ENCODE measurements around the gene CACNA1A. TPM values are rescaled to one million over a fixed set of nuclear protein-coding genes. Genes with fewer than 3 reads are reported as not detected.

CACNA1A gene
- total and polyA plus RNA-seq, 2 of the 13 experiments (the other 11 are each of a cell fraction or from before 2014, with no cell fraction given) = not detected

DNA sequence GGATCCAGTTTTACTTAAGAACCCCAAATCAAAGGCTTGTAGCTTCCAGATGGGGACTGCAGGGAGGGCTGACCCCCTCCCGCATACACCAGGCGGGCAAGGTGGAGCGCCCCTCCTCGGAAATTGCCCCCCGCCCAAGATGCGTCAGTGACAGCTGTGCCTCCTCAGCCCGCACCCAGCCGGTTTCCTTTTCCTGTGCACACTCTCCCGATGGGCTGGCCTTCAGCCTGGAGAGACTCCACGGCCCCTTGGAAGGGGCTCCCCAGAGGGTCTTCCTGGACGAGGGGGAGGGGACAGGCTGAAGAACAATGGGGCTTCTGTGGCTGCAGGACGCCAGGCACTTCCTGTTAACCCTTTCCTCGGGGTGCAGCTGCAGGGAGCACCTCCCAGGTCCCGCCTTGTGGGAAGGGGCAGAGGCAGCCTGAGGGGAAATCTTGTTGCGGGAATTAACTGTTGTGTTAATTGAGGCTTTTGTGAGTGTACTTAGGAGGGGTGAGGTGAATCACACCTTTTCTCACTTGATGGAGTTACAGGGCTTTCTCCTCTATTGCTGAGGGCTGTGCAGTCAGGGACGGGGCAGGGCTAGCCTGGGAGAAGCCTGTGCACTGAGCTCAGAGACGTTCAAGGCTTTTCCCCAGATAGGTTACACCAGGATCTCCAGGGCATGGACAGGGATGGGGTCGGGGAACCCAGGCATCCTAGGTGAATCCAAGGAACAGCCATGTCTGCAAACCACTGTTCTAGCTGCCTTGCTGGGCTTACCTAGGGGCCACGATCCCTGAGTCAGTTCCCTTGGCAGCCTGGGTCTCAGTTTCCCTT is 341.7 kb downstream of the CACNA1A start (continued):
- TF ChIP-seq ATF7 (IDR thresholded peaks at IDR 0.05) (no peak), ATF7 (CRISPR knock-in tag; IDR thresholded peaks at IDR 0.05) (no peak), ZNF670 (CRISPR knock-in tag; IDR thresholded peaks at IDR 0.05; ENCODE audit: borderline replicate concordance) (no peak), PBX3 (CRISPR knock-in tag; IDR thresholded peaks at IDR 0.05; ENCODE audit: borderline replicate concordance) (no peak), JUN (CRISPR knock-in tag; IDR thresholded peaks at IDR 0.05) (no peak), NBN (conservative IDR thresholded peaks at IDR 0.05) (no peak), ZMAT5 (CRISPR knock-in tag; IDR thresholded peaks at IDR 0.05; ENCODE audit: borderline replicate concordance, low read depth) (no peak), DZIP1 (CRISPR knock-in tag; IDR thresholded peaks at IDR 0.05) (peak; percentile 84; the same call in 1 of the 2 replicates), AHDC1 (CRISPR knock-in tag; IDR thresholded peaks at IDR 0.05; ENCODE audit: borderline replicate concordance) (no peak), BRCA1 (CRISPR knock-in tag; IDR thresholded peaks at IDR 0.05) (no peak), ZFAT (CRISPR knock-in tag; conservative IDR thresholded peaks at IDR 0.05) (no peak), ZNF790 (CRISPR knock-in tag; IDR thresholded peaks at IDR 0.05; ENCODE audit: borderline replicate concordance) (0 out of 2 replicates have a peak, but pooled peaks have one; percentile 20), ZBTB49 (CRISPR knock-in tag; IDR thresholded peaks at IDR 0.05; ENCODE audit: borderline replicate concordance) (no peak)

Data from HepG2 (cell line).